ENCODE measurements around the gene PDZRN4.

DNA sequence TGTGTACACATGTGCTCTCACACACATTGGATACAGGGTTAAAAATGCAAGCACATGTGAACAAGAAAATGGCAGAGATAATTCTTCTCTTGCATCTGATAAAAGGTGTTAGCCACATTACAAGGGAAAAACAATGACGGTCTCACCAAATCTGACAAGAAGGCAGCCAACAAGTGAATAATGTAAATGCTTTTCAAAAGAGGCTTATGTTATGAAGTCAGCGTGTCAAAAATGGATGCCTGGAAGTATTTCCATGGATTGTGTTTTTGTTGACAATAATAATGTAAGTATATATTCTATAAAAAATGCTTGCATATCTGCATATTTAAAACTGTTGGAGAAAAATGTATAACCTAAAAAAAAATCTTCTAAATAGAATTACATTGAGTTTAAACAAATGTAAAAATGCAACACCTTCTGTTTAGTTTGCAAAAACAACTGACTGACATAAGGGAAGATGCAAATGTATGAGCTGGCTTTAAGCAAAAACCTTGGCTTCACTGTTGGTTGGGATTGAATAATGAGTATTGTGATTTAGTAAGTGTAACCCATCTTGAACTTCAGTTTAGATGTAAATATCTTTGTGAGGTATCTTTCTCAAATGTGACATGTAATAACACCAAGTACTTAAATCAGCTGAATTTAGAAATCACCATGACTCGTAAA is 424.9 kb downstream of the PDZRN4 start:
- TF ChIP-seq, protein P1, sequence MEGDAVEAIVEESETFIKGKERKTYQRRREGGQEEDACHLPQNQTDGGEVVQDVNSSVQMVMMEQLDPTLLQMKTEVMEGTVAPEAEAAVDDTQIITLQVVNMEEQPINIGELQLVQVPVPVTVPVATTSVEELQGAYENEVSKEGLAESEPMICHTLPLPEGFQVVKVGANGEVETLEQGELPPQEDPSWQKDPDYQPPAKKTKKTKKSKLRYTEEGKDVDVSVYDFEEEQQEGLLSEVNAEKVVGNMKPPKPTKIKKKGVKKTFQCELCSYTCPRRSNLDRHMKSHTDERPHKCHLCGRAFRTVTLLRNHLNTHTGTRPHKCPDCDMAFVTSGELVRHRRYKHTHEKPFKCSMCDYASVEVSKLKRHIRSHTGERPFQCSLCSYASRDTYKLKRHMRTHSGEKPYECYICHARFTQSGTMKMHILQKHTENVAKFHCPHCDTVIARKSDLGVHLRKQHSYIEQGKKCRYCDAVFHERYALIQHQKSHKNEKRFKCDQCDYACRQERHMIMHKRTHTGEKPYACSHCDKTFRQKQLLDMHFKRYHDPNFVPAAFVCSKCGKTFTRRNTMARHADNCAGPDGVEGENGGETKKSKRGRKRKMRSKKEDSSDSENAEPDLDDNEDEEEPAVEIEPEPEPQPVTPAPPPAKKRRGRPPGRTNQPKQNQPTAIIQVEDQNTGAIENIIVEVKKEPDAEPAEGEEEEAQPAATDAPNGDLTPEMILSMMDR (conservative IDR thresholded peaks at IDR 0.05 in 1 of 2, IDR thresholded peaks at IDR 0.05 in 1 of 2; ENCODE audit: extremely low read depth in 1 of 2, insufficient read depth in 1 of 2, low read depth in 1 of 2, low read length in 2 of 2), result no peak
- TF ChIP-seq EZH2 (IDR thresholded peaks at IDR 0.05; ENCODE audit: borderline replicate concordance, low read length), result no peak
